Kidney glomerular epithelial cell (primary cell): ENCODE results near the gene RHEBL1.

ENCODE experiments used
- DNase-seq: peaks from one replicate; lab custom pipeline; 2025; lab: John Stamatoyannopoulos, UW

RHEBL1 gene

DNA sequence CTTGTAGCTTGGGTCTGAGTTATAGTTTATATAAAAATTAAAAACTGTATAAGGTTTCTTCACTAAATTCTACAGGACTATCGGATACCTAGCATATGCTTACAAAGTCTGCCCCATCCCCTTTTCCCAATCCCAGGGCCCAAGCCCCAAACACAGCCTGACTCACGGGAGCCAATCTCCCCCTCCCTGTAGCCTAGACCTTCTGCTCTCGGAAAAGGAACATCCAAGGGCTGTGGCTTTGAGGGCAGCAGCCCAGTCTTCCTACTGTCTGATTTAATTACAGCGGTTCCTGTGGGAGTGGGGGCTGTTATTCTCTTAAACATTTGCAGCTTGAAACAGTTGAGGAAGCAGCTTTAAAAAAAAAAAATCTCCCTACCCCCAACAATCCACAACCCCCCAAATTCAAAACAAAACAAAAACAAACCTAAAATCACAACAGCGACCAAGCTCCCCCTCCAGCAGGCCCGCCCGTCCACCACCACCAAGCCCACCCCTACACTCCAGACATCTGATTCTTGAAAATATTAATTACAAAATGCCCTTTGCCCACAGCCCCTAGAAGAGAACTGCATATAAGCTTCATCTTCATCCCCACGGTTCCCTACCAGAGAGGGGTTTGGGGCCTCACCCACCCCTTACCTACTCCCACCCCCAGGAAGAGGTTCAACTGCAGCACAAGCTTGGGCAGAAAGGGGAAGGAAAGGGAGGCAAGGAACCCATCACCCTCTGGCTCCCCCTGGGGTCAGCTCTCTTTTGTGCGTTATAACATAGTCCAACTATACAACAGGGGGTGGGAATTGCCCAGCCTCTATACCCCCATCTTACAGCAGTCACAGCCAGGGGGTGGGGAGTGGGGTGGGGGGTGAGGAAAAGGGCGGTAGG, 50.1 kb downstream of the RHEBL1 start:
- DNase-seq, result no peak

DNA sequence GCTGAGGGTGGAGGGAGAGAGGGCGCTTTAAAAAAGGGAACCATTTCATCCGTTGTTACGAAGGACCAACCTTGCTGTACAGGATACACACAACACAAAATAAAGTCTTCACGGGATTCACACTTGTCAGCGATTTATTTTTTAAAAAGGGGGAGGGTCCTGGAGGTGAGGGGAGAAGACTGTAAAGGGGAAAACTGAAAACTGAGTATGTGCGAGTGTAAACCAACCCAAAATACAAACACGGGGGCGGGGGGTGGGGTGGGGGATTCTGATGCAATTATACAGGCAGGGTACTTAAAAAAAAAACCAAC, 50.7 kb downstream of the RHEBL1 start:
- no peak for DNase-seq

DNA sequence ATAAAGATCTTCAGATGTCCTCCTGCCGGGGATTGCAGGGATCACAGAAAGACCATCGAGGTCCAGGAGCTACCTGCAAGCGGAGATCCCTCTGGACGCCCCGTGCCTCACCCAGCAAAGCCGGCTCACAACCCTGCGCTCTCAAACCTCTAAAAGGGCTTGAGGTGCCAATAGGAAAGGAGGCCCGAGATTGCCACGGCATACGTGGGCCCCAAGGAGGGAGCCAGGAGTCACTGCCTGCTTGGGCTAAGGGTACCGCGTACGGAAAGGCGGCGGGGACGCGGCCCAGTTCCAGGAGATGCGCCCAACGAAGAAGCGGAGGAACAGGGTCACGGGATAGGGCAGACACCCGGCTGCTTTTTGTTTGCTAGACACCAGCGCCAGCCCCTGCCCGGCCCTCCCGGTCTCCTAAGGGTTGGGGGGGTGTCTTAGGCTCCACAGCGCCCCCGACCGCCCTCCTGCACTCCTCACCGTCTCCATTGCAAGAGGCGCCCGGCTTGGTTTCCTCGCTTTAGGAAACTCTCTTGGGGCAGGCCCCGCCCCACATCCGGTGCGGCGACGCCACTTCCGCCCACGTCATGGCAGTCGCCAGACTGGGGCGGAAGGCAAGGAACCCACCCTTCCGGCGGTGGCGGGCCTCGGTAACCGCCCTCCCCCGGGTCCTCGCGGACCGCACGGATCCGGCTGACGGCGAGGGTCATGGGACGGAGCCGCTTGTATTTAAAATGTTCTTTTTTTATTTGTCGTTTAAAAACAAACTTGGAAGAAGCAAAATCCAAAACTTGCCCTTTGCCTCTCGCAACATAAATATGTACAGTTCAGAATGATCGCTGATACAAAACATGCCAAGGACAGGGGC, 51.3 kb downstream of the RHEBL1 start, which contains the start of gene PRKAG1:
Gene PRKAG1 (minus strand): TSS at position 516 of the 859 bp plus-strand sequence. CDS start 36 bp downstream, at position 480.
- DNase-seq, result peak; percentile 87

DNA sequence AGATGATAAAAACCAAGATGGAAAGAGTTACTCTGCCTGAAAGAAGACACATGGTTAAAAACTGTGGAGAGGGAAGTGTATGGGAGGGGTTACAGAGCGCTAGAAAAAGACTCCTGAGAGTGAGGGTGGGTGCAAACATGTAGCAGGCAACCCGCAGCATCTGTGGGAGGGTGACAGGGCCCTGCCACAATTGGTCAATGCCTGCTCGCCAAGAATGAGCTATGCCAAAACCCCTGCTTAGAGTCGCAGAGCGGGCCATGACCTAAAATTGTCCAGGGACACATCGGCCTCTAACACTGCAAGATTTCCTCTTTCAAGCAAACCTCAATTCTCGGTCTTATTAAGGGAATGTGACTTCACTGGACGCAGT, 51.9 kb downstream of the RHEBL1 start:
- peak; percentile 43 for DNase-seq

- no peak for DNase-seq
Measured at GRCh38 chr12:49015196-49015595, 54.6 kb downstream of the RHEBL1 start.
